ENCODE results near the gene CSHL1.
A peak's percentile ranks its signal among the peaks of the same experiment; 100 is the strongest.
"Not testable (repeated sequence)": the region's sequence is repeated elsewhere in the genome, so short reads cannot be mapped to it uniquely, and the experiment has no call there.

DNA sequence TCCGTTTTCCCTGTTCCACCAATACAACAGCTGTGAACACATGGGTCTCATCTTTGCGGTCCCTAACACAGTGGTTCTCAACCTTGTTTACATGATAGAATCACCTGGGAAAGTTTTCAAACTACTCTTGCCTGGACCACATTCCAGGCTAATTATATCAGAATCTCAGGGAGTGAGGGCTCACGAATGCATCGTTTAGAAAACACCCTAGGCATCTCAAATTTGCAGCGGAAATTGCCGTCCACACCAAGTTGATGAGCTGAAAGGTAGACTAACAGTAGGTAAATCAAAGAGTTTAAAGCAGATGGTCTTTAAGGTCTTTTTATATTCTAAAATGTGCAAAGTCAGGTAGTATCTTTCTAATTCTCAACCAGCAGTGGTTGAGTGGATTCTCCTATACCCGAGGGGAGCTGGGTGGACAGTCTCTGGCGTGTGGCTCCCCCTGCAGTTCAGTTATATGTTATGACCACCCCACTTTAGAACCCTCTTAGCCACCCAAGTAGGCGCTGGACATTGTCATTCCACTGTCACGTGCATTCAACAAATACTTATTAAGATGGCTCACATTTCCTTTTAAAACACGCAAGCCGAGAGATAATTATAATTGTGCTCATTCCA is 3.8 kb downstream of the CSHL1 start:
- TF ChIP-seq NR2C1 (IDR thresholded peaks at IDR 0.05); NR2C1 (tag; IDR thresholded peaks at IDR 0.05); KLF10 (CRISPR knock-in tag; IDR thresholded peaks at IDR 0.05); CBX1 (IDR thresholded peaks at IDR 0.05; ENCODE audit: low read depth); ZNF232 (CRISPR knock-in tag; IDR thresholded peaks at IDR 0.05); ZNF766 (CRISPR knock-in tag; conservative IDR thresholded peaks at IDR 0.05); CBX8 (IDR thresholded peaks at IDR 0.05; ENCODE audit: borderline replicate concordance, extremely low read depth, low read depth, low read length, poor library complexity, severe bottlenecking); SAFB2 (IDR thresholded peaks at IDR 0.05; ENCODE audit: borderline replicate concordance, low read depth, low read length, severe bottlenecking); RFX1 (IDR thresholded peaks at IDR 0.05); ELF1 (tag; IDR thresholded peaks at IDR 0.05): not testable (repeated sequence)
- TF ChIP-seq, protein P1, sequence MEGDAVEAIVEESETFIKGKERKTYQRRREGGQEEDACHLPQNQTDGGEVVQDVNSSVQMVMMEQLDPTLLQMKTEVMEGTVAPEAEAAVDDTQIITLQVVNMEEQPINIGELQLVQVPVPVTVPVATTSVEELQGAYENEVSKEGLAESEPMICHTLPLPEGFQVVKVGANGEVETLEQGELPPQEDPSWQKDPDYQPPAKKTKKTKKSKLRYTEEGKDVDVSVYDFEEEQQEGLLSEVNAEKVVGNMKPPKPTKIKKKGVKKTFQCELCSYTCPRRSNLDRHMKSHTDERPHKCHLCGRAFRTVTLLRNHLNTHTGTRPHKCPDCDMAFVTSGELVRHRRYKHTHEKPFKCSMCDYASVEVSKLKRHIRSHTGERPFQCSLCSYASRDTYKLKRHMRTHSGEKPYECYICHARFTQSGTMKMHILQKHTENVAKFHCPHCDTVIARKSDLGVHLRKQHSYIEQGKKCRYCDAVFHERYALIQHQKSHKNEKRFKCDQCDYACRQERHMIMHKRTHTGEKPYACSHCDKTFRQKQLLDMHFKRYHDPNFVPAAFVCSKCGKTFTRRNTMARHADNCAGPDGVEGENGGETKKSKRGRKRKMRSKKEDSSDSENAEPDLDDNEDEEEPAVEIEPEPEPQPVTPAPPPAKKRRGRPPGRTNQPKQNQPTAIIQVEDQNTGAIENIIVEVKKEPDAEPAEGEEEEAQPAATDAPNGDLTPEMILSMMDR (IDR thresholded peaks at IDR 0.05 in 2 of 3, conservative IDR thresholded peaks at IDR 0.05 in 1 of 3; ENCODE audit: insufficient read depth in 2 of 3, low read depth in 1 of 3, low read length in 3 of 3): peak; percentile 34 to 39 (median 37); a peak in 3 of 6 replicates

All from K562 (cell line).